Raji (cell line): ENCODE results near the gene TP73.

Experiments
- POLR2A ChIP-seq: IDR thresholded peaks from 2 replicates; pipeline ENCODE4 v1.6.1; 2011; ENCODE audit warnings: low read depth, low read length, control low read depth; ENCODE audit not compliant: insufficient read depth

The TP73 gene

DNA sequence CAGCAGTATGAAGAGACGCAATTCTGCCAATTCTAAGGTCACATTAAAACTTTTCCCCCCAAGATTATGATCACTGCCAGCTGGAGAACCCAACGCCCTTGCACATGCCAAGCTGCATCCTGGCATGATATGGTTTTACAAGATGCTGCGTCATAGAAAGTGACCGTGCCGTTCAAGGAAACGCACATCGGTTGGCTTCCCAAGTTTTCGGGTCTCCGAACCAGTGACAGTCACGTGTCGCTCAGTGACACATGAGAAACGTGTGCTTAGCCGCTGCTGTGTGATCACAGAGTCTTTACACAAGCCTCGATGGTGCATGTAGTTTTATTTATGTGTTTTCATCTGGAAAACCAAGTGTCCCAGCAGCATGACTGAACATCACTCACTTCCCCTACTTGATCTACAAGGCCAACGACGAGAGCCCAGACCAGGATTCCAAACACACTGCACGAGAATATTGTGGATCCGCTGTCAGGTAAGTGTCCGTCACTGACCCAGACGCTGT, 127.6 kb downstream of the TP73 start:
- TF ChIP-seq POLR2A = no peak

DNA sequence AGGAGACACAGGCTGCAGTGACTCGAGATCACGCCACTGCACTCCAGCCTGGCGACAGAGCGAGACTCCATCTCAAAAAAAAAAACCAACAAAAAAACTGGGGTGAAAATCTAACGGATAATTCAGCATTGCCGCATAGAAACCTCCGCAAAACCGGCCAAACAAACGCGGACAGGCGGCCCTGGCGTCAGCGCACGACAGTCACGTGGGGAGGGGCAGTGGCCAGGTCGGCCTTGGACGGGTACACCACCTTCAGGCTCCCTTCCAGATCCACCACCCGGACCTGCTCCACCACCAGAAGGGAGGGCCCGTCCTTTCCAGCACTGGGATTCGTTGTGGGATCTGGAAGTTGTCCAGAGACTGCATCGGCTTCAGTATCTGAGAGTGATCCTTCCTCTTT, 128.6 kb downstream of the TP73 start:
- no peak for TF ChIP-seq POLR2A

DNA sequence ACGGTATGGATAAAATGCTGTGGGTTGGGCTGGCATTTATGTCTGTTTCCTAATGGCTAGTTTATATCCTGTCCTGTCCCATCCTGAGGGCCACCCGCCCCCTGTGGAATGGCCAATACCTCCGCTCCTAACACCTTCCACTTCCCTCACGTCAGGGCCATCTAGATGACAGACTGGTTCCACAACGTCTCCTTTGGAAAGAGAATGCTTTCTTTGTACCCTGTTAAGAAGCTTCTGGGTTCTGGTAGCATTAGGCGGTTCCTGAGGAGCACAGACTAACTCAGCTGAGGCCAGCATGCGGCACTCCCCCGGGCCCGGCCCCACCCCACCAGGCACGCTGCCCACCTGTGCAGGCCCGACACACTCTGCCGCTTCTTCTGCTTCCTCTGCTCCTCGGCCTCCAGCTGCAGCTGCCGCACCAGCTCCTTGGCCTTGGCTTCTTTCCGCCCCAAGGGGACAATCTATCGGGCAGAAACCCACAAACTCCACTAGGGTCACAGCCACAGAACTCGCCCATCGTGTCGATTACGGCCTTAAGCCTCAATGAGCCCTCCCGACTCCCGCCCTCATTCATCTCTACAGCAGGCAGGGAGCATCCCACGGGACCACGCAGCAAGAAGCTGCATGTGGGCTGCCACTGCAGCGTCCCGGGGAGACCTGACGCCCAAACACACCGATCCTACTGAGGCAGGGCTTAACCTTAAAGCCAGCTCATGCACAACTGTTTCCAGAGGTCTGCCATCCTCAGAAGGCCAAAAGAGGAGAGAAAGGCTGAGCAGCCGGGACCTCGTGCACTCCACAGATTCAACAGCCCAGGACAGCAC, 131.5 kb downstream of the TP73 start:
- no peak for TF ChIP-seq POLR2A

DNA sequence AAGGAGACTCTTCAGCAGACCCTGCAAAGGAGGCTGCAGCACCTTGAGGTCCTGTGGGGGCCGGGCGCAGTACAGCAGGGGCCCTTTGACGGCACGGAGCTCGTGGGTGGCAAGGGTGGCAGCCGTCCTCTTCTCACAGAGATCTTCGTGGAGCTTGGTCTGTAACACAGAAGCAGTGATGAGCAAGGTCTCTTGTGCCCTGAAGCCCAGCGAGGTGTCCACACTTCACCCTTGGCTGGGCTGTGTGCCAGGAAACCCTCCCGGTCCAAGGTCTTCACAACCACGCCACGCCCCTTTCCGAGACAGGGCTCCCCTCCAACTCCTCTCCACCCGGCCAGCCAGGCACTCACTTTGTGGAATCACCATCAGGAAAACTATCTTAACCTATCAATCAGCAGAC, 132.7 kb downstream of the TP73 start:
- no peak for TF ChIP-seq POLR2A

DNA sequence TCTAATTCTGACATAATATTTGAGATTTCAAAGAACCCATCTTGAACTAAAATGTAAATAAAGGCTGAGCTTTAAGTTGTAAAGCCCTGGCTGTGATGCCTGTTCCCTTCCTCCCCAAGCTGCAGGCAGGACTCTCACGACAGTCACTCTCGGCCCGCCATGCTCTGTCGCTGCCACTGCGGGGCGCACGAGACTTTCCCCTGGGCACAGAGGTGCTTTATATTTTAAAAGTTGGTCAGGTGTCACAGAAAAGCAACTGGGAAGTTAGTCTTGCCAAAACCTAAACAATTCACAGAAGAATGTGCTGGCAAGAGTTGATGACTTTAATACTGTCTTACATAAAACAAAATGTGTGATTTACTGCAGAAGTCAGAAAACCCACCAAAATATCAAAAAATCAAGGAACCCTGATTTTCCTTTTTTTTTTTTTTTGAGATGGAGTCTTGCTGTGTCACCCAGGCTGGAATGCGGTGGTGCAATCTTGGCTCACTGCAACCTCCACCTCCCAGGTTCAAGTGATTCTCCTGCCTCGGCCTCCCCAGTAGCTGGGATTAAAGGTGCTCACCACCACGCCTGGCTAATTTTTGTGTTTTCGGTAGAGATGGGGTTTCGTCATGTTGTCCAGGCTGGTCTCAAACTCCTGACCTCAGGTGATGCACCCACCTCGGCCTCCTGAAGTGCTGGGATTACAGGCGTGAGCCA, 133.3 kb downstream of the TP73 start:
- TF ChIP-seq POLR2A = no peak
